Stimulated activated CD4-positive, alpha-beta T cell treated with anti-CD3 and anti-CD28 coated beads, Interleukin-12 subunit alpha, Interleukin-12 subunit beta, amount 100 ng/mL, for 48 hours (primary cell): ENCODE results near the gene SBK1.

Source experiments
- DNase-seq, 3 donors: peaks; one replicate each; pipeline ENCODE4 v3.0.0-alpha.2; 2020; ENCODE audit warnings: low read depth in 2 of 3, low spot score in 1 of 3

SBK1 gene

GRCh38 chr16:28304214-28304613 lies 11.9 kb downstream of the SBK1 start:
- no peak for DNase-seq

DNA sequence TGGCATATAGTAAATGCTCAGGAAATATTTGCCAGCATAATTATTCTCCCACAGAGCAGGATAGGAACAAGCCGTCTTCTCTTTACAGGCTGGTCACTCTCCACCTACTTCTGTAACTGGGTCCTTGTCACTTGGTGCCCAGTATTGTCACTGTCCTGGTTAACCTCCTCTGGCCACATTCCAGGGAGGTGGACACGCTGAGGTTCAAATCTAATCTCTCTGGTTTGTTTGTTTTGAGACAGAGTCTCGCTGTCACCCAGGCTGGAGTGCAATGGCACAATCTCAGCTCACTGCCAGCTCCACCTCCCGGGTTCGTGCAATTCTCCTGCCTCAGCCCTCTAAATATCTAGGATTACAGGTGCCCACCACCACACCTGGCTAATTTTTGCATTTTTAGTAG lies 15.6 kb downstream of the SBK1 start:
- no peak for DNase-seq

GRCh38 chr16:28308794-28309584 lies 16.7 kb downstream of the SBK1 start:
- DNase-seq, result no peak

DNA sequence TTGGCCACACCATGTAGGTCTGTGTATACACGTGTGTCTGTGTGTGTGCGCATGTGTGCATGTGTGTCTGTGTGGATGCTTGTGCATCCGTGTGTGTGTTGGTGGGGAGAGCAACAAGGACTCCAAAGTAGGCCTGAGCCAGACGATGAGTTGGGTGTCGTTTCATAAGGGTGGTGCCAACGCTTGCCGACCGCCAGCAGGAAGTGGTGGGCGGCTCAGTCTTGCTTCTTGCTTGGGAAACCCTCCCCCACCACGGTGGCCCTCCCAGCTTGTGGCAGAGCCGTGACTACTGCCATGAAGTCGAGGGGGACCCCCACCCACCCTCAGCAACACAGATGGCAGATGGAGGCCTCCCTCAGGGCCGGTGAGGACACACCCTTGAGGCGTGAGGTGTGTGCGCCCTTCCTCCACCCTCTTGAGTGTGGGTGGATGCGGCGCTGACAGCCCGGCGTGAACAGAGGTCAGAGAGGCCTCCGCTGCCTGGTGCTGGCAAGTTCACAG lies 17.5 kb downstream of the SBK1 start:
- DNase-seq, result peak; percentile 68 to 77 (median 70)

DNA sequence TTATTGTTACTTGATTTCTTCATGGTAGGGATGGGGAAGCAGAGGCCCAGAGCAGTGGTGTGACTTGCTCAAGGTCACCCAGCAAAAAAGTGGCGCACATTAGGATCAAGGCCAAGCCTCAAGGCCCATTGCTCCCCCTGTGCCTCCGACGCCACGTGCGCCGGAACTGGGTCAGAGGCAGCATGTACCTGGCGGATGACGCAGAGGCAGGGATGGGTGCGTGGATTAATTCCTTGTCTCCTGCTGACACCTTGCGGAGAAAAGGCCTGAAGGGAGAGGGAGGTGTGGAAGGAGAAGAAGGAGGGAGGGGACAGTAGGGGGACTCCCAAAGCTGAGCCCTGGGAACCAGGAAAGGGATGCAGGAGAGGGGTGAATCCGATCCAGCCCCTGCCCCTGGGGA lies 18.5 kb downstream of the SBK1 start:
- no peak for DNase-seq

DNA sequence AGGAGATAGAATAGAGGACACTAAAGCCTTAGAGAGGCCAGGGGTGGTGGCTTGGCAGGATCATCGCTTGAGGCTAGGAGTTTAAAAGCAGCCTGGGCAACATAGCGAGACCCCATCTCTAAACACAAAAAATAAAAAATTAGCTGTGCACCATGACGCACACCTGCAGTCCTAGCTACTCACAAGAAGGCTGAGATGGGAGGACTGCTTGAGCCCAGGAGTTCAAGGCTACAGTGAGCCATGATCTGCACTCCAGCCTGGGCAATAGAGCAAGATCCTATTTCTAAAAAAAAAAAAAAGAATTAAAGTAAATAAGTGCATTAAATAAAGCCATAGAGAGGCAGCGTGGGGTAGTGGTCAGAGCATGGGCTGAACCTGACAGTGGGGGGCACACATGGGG lies 19.1 kb downstream of the SBK1 start:
- no peak for DNase-seq

DNA sequence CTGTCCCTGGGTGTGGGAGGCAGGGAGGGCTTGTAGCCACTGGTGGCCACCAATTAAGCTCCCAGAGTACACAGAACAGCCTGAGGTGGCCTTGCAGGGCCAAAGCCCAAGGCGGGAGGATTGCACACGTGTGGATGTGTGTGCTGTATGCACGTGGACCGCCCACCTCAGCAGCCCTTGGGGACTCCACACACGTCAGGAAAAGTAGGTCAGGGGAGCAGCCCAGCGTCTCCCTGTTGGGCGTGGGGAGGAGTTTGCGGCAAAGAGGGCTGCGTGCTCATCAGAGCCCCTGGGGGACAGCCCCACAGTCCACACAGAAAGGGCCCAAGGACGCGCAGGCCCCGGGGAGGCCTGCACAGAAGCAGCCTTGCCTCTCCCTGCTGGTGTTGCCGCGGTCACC lies 19.6 kb downstream of the SBK1 start:
- no peak for DNase-seq

DNA sequence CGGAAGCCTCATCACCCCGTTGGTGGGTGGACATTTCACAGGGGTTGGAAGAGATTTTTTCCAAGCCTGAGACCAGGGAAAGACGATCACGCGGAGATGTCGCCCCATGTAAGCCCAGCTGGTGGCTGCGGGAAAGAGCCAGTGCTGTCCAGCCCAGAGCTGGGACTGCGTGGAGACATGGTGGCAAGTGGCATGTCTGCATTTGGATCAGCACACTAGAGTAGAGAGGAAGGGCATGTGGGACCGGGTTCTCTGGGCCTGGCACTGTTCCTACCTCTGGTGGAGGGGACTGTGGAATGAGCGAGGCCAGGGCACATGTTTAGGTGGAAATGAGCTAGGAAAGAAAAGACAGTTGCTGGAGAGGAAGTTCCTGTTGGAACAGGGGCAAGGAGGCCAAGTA lies 20.0 kb downstream of the SBK1 start:
- no peak for DNase-seq

- no peak for DNase-seq
Observed at GRCh38 chr16:28313587-28313986, 21.3 kb downstream of the SBK1 start.

GRCh38 chr16:28316054-28316453 lies 23.7 kb downstream of the SBK1 start:
- DNase-seq, result no peak

- peak; percentile 46 to 75 (median 62) for DNase-seq
Observed at GRCh38 chr16:28317040-28317880, 24.9 kb downstream of the SBK1 start.

DNA sequence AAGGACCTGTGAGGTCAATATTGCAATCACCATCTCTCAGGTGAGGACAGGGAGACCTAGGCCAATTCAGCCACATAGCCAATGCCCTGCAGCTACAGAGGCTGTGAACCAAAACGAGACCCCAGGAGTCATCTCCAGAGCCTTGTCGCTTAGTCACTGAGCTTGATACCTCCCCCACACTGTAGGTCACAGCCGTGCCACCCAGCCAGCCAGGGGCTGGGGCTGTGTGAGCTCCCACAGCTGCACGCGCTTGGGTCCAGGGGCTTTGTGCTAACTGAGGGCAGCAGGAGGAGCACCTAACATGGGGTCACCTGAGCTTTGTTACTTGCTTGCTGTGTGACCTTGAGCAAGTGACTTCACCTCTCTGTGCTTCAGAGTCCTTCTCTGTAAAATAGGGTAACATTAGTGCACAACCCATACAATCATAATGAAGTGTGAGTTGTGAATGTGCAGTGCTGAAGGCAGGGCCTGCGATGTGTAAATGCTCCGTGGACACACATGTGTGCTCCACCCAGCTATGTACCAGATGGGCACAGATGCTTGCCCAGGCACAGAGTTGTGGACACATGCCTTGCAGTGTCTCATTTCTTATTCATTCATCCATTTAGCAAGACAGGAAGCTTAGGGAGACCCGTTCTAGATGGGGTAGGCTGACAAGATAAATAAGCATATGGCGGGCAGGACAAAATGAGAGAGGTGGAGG lies 25.9 kb downstream of the SBK1 start:
- DNase-seq, result no peak

DNA sequence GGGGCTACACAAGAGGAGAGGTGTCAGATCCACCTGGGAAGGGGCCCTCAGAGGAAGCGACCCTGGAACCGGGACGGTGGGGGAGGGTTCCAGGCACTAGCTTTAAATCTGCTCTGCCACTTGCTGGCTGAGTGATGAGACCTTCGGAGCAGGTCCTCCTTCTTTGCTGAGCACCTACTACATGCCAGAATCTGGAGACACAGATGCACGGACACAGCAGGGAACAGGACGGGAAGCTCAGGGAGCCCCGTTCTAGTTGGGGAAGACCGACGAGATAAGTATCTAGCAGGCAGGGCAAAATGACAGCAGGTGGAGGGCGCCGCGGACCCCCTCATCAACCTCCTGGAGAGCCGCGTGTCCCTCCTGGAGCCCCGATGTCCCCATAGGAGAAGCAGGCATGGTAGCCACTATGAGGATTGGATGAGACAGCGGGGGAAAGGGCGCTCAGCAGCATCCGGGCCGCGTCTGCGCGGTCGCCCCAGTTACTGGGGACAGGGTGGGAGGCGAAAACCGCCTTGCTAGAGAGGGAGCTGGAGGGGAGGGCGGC lies 27.2 kb downstream of the SBK1 start:
- no peak for DNase-seq

- no peak for DNase-seq
Observed at GRCh38 chr16:28320023-28320561, 27.8 kb downstream of the SBK1 start.

- no peak for DNase-seq
Observed at GRCh38 chr16:28320741-28321140, 28.4 kb downstream of the SBK1 start.

- peak; percentile 23 to 43 (median 41) for DNase-seq
Observed at GRCh38 chr16:28321700-28322411, 29.5 kb downstream of the SBK1 start.

DNA sequence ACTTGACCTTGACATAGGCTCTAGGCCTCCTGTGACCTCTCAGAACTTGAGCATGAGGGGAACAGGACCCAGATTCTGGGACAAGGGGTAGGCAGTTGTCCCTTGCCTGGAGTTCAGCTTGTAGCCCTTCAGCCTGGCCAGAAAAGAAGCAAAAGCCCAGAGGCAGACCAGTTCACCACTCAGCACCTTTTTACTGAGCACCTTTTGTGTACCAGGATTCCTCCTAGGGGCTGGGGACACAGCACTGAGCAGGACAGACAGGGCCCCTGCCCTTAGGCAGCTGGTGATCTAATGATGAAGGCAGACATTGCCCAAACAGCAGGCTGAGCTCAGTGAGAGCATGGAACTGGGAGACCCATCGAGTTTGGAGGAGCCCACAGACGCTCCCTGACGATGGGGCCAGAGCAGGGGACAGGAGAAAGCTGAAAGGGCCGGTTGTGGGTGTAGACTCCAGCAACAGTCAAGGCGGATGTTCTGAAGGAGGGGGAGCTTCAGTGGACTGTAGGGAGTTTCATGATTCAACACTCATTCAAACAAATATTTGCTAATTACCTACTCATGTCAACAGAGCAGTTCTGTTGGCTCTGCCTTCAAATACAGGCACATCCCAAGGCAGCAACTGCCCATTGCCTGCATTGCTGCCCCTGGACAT lies 32.0 kb downstream of the SBK1 start:
- DNase-seq, result no peak

DNA sequence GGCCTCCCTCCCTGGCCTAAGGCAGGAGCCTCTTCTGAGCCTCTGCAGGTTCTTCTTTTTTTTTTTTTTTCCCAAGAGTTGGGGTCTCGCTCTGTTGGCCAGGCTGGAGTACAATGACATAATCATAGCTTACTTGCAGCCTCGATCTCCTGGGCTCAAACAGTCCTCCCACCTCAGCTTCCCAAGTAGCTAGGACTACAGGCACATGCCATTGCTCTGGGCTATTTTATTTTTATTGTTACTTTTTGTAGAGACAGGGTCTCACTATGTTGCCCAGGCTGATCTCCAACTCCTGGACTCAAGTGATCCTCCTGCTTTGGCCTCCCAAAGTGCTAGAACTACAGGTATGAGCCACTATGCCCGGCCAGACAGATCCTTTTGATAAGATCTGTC lies 32.6 kb downstream of the SBK1 start:
- DNase-seq, result no peak

- peak; percentile 41 to 61 (median 49) for DNase-seq
Observed at GRCh38 chr16:28326881-28327610, 34.7 kb downstream of the SBK1 start.
